B cell (primary cell): ENCODE data around the gene SLC35E3. TPM values are rescaled to one million over a fixed set of nuclear protein-coding genes. Genes with fewer than 3 reads are reported as not detected.

Source experiments
- ATAC-seq: fragments of 200-7000 bp; cut with Tn5 transposase; one replicate; pipeline ENCODE4 v1.10.0; 2021; ENCODE audit warnings: low read depth, mild to moderate bottlenecking, moderate number of reproducible peaks, moderate library complexity
- CTCF ChIA-PET: fragments of 350-600 bp; sonication (Branson Sonifier 250); formaldehyde crosslinking; loops from one replicate; lab custom pipeline; 2021; ENCODE audit warnings: antibody characterized with exemption, inconsistent platforms; lab: Charles Lee
- POLR2A ChIA-PET: fragments of 350-600 bp; sonication (Branson Sonifier 250); formaldehyde crosslinking; loops from one replicate; lab custom pipeline; 2021; ENCODE audit warnings: antibody characterized with exemption; lab: Charles Lee
- DNase-seq: peaks from one replicate; pipeline ENCODE4 v3.0.0; 2013
- H2AFZ ChIP-seq: 2 replicates; pipeline ENCODE4 v1.6.1; 2012; ENCODE audit warnings: mild to moderate bottlenecking, low read depth, low read length; ENCODE audit not compliant: insufficient read depth, poor library complexity, severe bottlenecking
- H3K27ac ChIP-seq, 2 donors: 1 replicate in 1 of 2; 2 replicates in 1 of 2; pipeline ENCODE4 v1.5.1; 2012 to 2013; ENCODE audit warnings: low read length in 2 of 2, mild to moderate bottlenecking in 2 of 2, moderate library complexity in 1 of 2
- H3K27me3 ChIP-seq, 4 experiments: fragments of 200-600 bp in 1 of 4; sonication (generic) in 1 of 4; replicated peaks in 1 of 4; 1 replicate in 2 of 4; 2 replicates in 2 of 4; pipeline versions ENCODE4 v1.6.1 to v1.7.0; 2013 to 2016; ENCODE audit warnings: low read length in 3 of 4, mild to moderate bottlenecking in 2 of 4, mixed read lengths in 1 of 4, moderate library complexity in 1 of 4; ENCODE audit not compliant: insufficient read depth in 4 of 4, control insufficient read depth in 3 of 4; ENCODE audit errors: control extremely low read depth in 1 of 4
- H3K36me3 ChIP-seq, 2 experiments: replicated peaks in 1 of 2; 1 replicate in 1 of 2; 2 replicates in 1 of 2; pipeline versions ENCODE4 v1.6.1 to v1.7.1; 2013; ENCODE audit warnings: low read length in 1 of 2; ENCODE audit not compliant: insufficient read depth in 2 of 2, control insufficient read depth in 1 of 2; ENCODE audit errors: control extremely low read depth in 1 of 2, extremely low read depth in 1 of 2
- H3K4me1 ChIP-seq, 2 donors: fragments of 200-600 bp in 1 of 2; sonication (generic) in 1 of 2; 1 replicate in 1 of 2; 2 replicates in 1 of 2; pipeline versions ENCODE4 v1.5.1 to v1.6.1; 2013 to 2017; ENCODE audit warnings: low read length in 2 of 2; ENCODE audit not compliant: control insufficient read depth in 2 of 2, insufficient read depth in 2 of 2
- H3K4me2 ChIP-seq: replicated peaks from 2 replicates; pipeline ENCODE3; 2012; ENCODE audit warnings: mild to moderate bottlenecking, low read depth, low read length; ENCODE audit not compliant: poor library complexity, severe bottlenecking
- H3K4me3 ChIP-seq, 5 experiments: fragments of 200-600 bp in 1 of 5; sonication (generic) in 1 of 5; 1 replicate in 3 of 5; 2 replicates in 2 of 5; pipeline versions ENCODE4 v1.5.1 to v1.7.0; 2011 to 2016; ENCODE audit warnings: low read length in 4 of 5, mild to moderate bottlenecking in 4 of 5, low read depth in 2 of 5, control low read depth in 1 of 5, moderate library complexity in 1 of 5; ENCODE audit not compliant: insufficient read depth in 1 of 5; ENCODE audit errors: control extremely low read depth in 1 of 5, extremely low read depth in 1 of 5
- H3K79me2 ChIP-seq: fragments of 200-600 bp; sonication (generic); one replicate; pipeline ENCODE4 v1.6.0; 2016; ENCODE audit warnings: low read length; ENCODE audit not compliant: control insufficient read depth, insufficient read depth
- H3K9ac ChIP-seq: fragments of 200-600 bp; sonication (generic); 2 replicates; pipeline ENCODE4 v1.6.1; 2017; ENCODE audit warnings: mild to moderate bottlenecking, low read length, moderate library complexity
- H3K9me3 ChIP-seq, 3 donors: one replicate each; pipeline versions ENCODE4 v1.6.1 to v1.7.1; 2013; ENCODE audit warnings: low read length in 2 of 3; ENCODE audit not compliant: control insufficient read depth in 2 of 3, insufficient read depth in 1 of 3; ENCODE audit errors: control extremely low read depth in 1 of 3
- H4K20me1 ChIP-seq: 2 replicates; pipeline ENCODE4 v1.6.0; 2012; ENCODE audit warnings: mild to moderate bottlenecking, low read length; ENCODE audit not compliant: insufficient read depth, control insufficient read depth, poor library complexity, severe bottlenecking
- H3K27ac Mint-ChIP-seq: one replicate; pipeline ENCODE4 v1.8.0; 2021; ENCODE audit warnings: mixed read lengths
- H3K27me3 Mint-ChIP-seq: one replicate; pipeline ENCODE4 v1.8.0; 2021; ENCODE audit warnings: mixed read lengths
- H3K4me1 Mint-ChIP-seq: one replicate; pipeline ENCODE4 v1.8.0; 2021; ENCODE audit warnings: mixed read lengths
- H3K4me3 Mint-ChIP-seq: one replicate; pipeline ENCODE4 v1.8.0; 2021; ENCODE audit warnings: mixed read lengths
- H3K9me3 Mint-ChIP-seq: one replicate; pipeline ENCODE4 v1.8.0; 2022; ENCODE audit warnings: mixed read lengths; ENCODE audit not compliant: insufficient read depth
- EZH2 ChIP-seq: IDR thresholded peaks from 2 replicates; pipeline ENCODE4 v1.6.1; 2012; ENCODE audit warnings: borderline replicate concordance, low read depth, mild to moderate bottlenecking, moderate library complexity, low read length; ENCODE audit not compliant: insufficient read depth, poor library complexity, severe bottlenecking
- WGBS: methylation state at CpG from one replicate; pipeline ENCODE4 v1.1.5; 2013; ENCODE audit warnings: missing lambda C conversion rate; ENCODE audit not compliant: insufficient coverage; 5-methylcytosine and 5-hydroxymethylcytosine counted together
- intact Hi-C: fragments of 100-400 bp; cut with micrococcal nuclease; formaldehyde crosslinking; loops from one replicate; pipeline ENCODE4 v1.10.0; 2022
- polyA plus RNA-seq: library from polyadenylated mRNA; depleted of rRNA; stranded (reverse); fragments of >200 nt; gene quantifications from 2 replicates; pipeline ENCODE4 v1.2.3, GENCODE V29; 2012
- total RNA-seq, 2 donors: library from RNA; stranded (reverse); fragments of 120-200 nt in 1 of 2; gene quantifications; 1 replicate in 1 of 2; 2 replicates in 1 of 2; pipeline versions ENCODE4 v1.2.3 to v1.2.4, GENCODE V29; 2013 to 2022
- TF ChIP-seq, protein P1 (sequence below): fragments of 200-600 bp; IDR thresholded peaks from one replicate; pipeline ENCODE4 v1.8.0; 2022; ENCODE audit warnings: antibody characterized with exemption, mild to moderate bottlenecking

Gene SLC35E3
- total and polyA plus RNA-seq, 2 donors (not counting 1 experiment from before 2014, with no cell fraction given) = 7.0 to 15.1 TPM

DNA sequence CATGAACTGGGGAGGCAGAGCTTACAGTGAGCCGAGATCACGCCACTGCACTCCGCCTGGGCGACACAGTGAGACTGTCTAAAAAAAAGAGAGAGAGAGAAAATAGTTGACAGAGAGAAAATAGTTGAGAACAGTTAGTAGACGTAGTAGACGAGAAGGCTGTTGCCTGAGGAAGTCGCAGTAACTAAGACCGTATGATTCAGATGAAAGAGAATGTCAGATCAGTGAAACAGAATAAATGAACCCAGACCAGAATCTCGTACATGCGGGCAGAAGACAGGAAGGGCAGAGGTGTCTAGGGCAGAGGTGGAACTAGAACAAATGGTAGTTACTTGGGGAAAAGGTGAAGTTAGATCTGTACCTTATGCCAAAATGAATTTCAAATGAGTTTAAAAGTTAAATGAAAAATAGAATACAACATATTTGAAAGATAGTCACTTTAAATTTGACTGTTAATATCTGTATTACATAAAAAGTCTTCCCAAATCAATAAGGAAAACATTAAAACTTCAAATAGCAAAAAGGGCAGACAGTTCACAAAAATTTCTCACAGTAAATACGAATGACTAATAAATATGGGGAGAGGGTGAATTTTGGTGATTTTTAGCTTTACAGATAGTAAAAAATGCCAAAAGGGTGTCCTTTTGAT, 79.7 kb downstream of the SLC35E3 start:
- H2AFZ ChIP-seq = no peak overlapping the region
- no peak overlapping the region for H3K4me2 ChIP-seq
- no peak for DNase-seq
- Mint-ChIP-seq H3K4me1 (peaks cover 14% of the 10 kb centered on the region), H3K4me3 (no peak overlapping the region), H3K27me3 (no peaks in the 10 kb centered on the region), H3K27ac (no peak overlapping the region), H3K9me3 (no peaks in the 10 kb centered on the region)
- TF ChIP-seq, protein P1, sequence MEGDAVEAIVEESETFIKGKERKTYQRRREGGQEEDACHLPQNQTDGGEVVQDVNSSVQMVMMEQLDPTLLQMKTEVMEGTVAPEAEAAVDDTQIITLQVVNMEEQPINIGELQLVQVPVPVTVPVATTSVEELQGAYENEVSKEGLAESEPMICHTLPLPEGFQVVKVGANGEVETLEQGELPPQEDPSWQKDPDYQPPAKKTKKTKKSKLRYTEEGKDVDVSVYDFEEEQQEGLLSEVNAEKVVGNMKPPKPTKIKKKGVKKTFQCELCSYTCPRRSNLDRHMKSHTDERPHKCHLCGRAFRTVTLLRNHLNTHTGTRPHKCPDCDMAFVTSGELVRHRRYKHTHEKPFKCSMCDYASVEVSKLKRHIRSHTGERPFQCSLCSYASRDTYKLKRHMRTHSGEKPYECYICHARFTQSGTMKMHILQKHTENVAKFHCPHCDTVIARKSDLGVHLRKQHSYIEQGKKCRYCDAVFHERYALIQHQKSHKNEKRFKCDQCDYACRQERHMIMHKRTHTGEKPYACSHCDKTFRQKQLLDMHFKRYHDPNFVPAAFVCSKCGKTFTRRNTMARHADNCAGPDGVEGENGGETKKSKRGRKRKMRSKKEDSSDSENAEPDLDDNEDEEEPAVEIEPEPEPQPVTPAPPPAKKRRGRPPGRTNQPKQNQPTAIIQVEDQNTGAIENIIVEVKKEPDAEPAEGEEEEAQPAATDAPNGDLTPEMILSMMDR = no peak
- TF ChIP-seq EZH2 = no peak
- CTCF ChIA-PET = no interaction called here
- peaks cover 0 to 3% of the 10 kb centered on the region in 2 donors for H3K4me1 ChIP-seq
- intact Hi-C loops = no loop called here
- H3K9ac ChIP-seq = no peak overlapping the region
- ATAC-seq = no peak
- H3K27me3 ChIP-seq = no peaks in the 10 kb centered on the region
- no peak overlapping the region for H3K4me3 ChIP-seq
- peaks cover under 1% of the 10 kb centered on the region for H4K20me1 ChIP-seq
- WGBS = 88% methylated on average over 10 of the region's 11 CpGs
- POLR2A ChIA-PET = no interaction called here
- no peaks in the 10 kb centered on the region for H3K9me3 ChIP-seq
- peaks cover 7% of the 10 kb centered on the region for H3K79me2 ChIP-seq
- H3K27ac ChIP-seq = no peak overlapping the region
- peaks cover 0 to 54% of the 10 kb centered on the region in 2 experiments for H3K36me3 ChIP-seq

DNA sequence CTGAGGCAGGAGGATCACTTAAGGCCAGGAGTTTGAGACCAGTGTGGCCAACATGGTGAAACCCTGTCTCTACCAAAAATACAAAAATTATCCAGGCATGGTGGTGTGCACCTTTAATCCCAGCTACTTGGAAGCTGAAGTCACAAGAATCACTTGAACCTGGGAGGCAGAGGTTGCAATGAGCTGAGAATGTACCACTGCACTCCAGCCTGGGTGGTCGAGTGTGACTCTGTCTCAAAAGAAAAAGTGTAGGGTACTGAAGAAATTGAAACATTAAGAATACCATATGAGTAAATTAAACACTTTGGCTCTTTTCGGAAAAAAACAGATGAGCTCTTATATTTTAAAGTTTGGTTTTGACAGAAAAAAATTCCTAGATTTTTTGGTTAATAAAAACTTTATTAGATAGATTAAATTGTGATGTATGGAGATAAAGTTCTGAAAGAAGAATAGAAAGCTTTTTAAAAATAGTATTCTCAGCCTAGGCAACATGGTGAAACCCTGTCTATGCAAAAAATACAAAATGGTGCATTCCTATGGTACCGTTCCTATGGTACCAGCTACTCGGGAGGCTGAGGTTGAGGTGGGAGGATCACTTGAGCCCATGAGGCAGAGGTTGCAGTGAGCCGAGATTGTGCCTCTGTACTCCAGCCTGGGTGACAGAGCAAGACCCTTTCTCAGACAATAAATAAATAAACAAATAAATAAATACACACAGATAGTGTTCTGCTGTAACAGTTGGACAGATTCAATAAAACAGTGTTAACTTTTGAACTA, 82.1 kb downstream of the SLC35E3 start:
- Histone ChIP-seq H3K79me2 (peaks cover 11% of the 10 kb centered on the region), H3K4me3 (no peak overlapping the region), H3K36me3 (peaks cover 3 to 57% of the 10 kb centered on the region in 2 experiments), H3K27me3 (no peaks in the 10 kb centered on the region), H2AFZ (no peak overlapping the region), H3K9ac (no peak overlapping the region), H3K4me1 (no peaks in the 10 kb centered on the region), H3K27ac (no peak overlapping the region), H3K4me2 (no peak overlapping the region), H4K20me1 (peaks cover 10% of the 10 kb centered on the region), H3K9me3 (no peaks in the 10 kb centered on the region)
- Mint-ChIP-seq H3K4me1 (peaks cover 5% of the 10 kb centered on the region), H3K27ac (no peak overlapping the region), H3K4me3 (no peak overlapping the region), H3K9me3 (no peaks in the 10 kb centered on the region), H3K27me3 (no peaks in the 10 kb centered on the region)
- no peak for DNase-seq
- CTCF ChIA-PET = interaction anchor here (1.2 to 2.3 kb wide), 3 partner anchors 11 to 243 kb away, joined by 3 to 16 read pairs (median 5); partner anchors contain the start of gene MDM2
- intact Hi-C loops = no loop called here
- 80% methylated on average over 1 of the region's 5 CpGs for WGBS
- TF ChIP-seq EZH2 = no peak
- TF ChIP-seq, protein P1 = no peak
- ATAC-seq = no peak
- POLR2A ChIA-PET = no interaction called here
